Stimulated activated CD8-positive, alpha-beta memory T cell treated with anti-CD3 and anti-CD28 coated beads, Interleukin-12 subunit alpha, Interleukin-12 subunit beta, amount 100 ng/mL, for 24 hours (primary cell): ENCODE measurements around the gene HLA-F.

Experiments used
- DNase-seq: peaks from one replicate; pipeline ENCODE4 v3.0.0-alpha.2; 2020; ENCODE audit errors: extremely low read depth

The HLA-F gene

DNA sequence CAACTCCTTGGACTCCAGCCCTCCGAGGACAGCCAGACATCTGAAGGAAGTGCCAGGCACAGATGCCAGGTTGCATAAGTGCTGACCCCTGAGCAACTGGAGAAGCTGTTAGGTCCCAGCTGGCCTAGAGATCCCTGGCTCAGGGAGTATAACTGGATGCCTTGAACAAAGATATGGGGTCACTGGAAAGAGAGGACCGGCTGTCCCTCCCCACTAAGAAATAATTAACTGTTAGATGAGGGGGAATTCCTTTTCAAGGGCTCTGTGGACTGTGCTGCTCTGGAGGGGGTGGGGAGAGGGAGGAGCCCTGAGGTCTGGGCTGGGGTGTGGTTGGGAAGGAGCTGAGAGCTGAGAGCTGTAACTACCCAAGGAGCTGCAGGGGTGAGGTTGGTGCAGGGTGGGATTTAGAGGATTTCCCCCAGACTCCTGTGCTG lies 39.6 kb downstream of the HLA-F start:
- no peak for DNase-seq

- DNase-seq, result no peak
Observed at GRCh38 chr6:29763491-29764289, 40.5 kb downstream of the HLA-F start.

- DNase-seq, result no peak
Observed at GRCh38 chr6:29764422-29765196, 41.4 kb downstream of the HLA-F start.

DNA sequence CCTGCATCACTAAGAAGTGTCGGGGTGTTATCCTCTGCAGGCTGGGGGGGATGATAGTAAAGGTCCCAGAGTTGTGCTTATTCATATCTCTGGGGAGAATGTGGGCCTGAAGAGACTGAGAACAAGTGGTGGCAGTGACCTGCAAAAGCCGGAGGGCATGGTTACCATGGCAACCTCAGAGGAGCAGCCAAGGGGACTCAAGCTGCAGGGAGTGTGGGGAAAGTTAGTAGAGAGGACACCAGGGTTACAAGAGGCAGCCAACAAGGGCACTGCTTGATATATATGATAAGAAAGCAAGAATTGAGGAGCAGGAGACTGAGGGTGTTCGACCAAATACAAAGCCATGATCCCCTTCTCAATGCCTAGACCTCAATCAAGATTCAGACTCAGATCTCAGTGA lies 46.1 kb downstream of the HLA-F start:
- no peak for DNase-seq

- DNase-seq, result no peak
Observed at GRCh38 chr6:29770306-29770705, 47.1 kb downstream of the HLA-F start.

GRCh38 chr6:29776684-29777083 lies 53.5 kb downstream of the HLA-F start:
- no peak for DNase-seq
